ENCODE results near the gene RTL10.
A peak's percentile ranks its signal among the peaks of the same experiment; 100 is the strongest.

Gene RTL10, protein sequence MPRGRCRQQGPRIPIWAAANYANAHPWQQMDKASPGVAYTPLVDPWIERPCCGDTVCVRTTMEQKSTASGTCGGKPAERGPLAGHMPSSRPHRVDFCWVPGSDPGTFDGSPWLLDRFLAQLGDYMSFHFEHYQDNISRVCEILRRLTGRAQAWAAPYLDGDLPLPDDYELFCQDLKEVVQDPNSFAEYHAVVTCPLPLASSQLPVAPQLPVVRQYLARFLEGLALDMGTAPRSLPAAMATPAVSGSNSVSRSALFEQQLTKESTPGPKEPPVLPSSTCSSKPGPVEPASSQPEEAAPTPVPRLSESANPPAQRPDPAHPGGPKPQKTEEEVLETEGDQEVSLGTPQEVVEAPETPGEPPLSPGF

DNA sequence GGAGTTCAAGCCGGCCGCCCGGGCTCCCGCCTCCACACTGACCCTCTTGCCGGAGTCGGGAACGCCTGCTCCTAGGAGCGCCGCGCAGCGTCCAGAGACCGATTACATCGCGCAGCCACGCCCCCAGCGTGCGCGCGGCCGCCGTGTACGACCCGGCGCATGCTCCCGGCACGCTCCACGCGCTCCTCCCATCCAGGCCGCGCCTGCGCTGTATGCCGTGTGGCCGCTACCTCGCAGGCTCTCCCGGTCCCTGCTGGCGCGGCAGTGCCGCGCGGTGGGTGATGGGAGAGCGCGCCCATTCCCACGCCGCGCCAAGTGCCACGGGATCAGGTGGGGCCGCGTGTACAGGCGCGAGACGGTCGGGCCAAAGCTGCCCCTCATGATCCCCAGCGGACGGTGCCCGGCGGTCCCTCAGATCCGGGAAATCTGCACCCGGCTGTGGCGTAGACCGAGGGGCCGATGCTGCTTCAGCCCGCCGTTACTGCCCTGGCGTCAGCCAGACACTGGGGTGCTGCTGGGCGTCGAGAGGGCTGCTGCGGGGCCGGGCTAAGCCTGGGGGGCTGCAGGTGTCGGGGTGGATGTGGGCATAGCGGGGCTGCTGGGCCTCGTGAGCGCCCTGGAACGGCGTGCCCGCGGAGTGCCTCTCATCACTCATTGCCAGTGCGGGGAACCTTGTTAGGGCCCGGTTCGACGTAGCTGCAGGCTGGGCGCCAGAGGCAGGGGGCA, at the start of gene RTL10, which contains the start of gene GNB1L:
Gene RTL10, minus strand, starts transcription at position 97 of the 726 bp plus-strand sequence. CDS start 2,613 bp downstream, outside the sequence.
Gene GNB1L, minus strand, starts transcription at position 97 of the 726 bp plus-strand sequence. CDS start 33,519 bp downstream, outside the sequence.
- peak; percentile 90 to 91 for DNase-seq (ENCODE audit: low read depth in 2 of 2)

DNA sequence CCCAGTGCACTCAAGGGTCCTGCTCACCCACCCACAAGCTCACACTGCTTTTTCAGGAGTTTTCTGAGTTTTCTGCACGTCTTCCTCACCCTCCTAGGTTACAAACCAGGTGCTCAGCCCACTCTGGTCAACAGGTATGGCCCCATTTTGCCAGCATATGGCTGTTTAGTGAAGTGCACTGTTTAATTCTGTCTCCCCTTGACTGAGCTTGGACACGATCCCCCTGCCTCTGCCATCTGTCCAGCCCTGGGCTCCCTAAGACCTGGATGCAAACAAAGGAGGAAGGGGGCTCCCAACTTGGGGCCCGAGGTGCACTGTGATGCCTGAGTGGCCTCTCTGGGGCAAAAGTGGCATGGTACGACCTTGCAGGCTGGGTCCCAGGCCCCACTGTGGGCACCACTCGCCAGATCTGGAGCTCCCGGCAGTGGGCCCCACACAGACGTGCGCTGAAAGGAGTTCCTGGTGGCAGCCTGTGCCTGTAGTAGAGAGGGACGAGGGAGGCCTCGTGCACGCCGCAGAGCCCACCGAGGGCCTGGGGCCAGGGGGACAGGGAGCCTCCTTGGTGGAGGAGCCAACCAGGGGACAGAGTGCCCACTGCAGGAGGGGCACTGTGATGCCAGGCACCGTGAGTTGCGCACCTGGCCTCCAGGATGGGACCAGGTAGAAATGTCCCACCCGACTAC, 49.6 kb upstream of the RTL10 start:
- DNase-seq (ENCODE audit: low read depth in 2 of 2) = no peak

DNA sequence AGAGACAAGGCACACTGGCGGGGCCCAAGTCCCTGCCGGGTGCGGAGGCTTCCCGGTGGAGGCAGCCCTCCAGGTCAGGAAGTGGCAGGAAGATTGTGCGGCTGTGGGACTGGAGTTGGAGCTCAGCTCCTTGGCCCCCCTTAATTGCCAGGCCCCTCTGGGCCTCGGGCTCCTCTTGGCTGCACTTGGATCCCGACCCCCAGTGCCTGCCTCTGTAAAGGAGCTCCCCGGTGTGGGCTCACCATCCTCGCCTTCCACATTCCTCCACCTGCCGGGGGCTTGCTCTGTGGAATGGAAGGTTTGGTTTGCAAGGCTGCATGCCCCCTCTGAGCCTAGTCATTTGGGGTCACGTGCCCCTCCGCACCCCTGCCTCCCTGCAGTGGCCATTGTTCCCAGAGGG, 48.8 kb upstream of the RTL10 start:
- DNase-seq (ENCODE audit: low read depth in 2 of 2) = no peak

DNA sequence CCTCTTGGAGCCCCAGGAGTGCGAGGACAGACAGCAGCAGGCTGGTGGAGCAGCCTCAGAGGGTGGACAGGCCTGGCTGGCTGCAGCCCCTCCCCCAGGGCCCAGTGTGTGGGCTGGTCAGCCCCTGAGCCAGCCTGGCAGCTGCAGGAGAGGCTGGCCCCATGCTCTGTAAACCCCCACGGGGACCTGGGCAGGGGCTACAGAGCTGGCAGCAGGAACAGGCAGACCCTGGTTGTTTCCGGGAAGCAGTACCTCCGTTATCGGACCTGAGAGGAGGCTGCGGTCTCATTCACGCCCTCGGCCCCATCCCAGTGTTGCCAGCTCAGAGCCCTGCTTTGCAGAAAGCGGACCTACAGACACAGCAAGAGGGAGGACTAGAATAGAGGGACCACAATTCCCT, 48.4 kb upstream of the RTL10 start:
- no peak for DNase-seq (ENCODE audit: low read depth in 2 of 2)

DNA sequence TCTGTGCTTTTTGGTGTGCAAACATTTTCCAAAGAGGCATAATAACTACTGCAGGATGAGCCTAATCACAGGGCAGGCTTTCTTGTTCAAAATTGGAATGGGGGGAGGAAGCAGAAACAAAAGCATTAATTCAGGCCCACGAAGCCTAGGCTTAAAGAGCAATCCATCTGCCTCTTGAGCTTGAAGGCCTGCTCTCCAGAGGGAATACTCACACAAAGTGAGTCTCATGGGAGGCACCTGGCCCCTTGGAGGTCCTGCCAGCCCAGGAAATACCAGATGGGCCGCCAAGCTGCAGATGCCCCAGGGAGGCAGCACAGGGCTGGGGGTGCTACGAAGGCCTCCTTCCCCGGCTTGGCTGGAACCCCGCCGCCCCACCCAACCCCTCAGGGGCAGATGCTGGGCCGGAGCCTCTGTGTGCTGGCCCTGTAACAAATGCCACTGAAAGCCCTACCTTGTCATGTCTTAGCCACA, 47.6 kb upstream of the RTL10 start:
- DNase-seq (ENCODE audit: low read depth in 2 of 2) = no peak

DNA sequence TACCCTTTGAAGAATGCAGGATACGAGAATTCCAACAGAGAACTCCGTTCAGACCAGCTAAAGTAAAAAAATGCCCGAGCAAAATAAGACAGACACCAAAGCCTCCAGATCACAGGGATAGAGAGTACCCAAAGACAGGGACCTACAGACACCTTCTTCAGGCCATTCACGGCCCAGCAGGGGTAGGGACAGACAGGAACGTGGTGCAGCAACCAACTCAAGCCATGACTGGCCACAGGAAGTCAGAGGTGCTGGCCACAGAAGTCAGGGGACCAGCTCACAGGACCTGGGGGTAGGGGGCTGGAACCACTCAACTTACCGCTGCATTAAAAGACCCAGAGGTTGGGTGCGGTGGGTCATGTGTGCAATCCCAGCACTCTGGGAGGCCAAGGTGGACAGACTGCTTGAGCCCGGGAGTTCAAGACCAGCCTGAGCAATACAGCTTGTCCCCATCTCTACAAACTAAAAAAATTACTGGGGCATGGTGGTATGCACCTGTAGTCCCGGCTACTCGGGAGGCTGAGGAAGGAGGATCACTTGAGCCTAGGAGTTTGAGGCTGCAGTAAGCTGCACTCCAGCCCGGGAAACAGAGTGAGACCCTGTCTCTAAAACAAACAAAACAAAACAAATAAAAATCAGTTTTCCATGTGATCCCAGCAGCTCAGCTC, 47.0 kb upstream of the RTL10 start:
- no peak for DNase-seq (ENCODE audit: low read depth in 2 of 2)

DNA sequence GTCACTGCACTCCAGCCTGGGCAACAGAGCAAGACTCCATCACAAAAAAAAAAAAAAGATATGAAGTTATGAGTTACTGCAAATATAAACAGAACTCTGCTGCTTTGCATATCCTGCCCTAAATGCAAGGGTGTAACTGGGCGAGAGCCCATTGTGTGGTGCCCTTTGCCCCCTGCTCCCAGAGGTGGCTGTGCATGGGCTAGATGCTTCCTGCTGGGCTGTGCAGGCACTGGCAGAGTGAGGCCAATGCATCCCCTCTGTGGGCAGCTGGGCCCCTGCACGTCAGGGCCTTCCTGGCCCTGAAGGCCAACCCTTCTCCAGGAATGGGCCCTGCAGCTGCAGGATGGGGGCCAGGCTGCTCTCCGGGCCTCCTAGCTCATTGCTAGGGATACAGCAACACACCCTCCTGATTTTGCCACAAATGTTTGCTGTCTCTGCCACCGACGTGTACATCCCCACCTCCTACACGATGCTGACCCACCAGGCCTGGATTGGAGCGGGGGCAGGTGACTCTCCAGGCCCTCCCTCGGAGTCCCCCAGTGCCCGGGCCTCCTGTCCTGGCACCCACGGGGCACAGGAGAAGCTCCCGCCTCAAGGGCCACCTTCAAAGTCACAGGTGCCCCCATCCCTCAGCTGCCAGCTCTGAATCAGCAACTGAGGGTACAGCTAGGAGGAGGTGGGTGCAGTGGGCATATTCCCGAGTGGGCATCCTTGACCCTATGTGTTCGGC, 46.2 kb upstream of the RTL10 start:
- DNase-seq (ENCODE audit: low read depth in 2 of 2) = no peak

DNA sequence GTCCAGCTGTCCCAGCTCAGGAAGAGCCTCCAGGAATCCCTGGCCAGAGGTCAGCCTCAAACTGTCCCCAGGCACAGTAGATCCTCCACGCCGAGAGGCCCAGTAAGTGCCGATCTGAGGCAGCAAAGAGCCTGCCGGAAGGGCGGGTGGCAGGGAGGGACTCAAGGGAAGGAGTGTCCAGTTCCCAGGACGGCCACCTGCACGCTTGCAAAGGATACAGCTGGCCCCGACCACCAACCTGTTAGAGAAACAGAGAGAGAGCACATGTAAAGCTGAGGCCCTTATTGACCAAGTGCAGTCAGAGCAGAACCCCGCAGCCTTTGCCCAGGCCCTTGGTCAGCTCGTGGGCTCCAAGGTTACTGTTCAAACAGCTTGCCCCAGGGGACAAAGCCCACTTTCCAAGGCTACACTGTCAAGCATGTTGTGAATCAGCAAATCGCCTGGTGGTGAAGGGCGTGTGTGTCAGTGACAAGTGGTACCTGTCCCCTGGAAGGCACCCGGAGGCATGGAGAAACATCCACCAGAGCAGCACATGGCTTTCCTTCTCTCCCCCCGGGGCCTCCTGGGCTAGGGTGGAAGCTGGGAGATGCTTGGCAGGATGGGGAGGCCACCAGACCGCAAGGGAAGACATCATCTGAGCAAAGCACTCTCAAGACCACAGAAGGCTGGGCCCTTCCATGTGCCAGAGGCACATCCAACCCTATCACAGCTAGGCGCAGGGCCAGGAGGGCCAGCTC, 44.3 kb upstream of the RTL10 start:
- DNase-seq (ENCODE audit: low read depth in 2 of 2) = no peak

DNA sequence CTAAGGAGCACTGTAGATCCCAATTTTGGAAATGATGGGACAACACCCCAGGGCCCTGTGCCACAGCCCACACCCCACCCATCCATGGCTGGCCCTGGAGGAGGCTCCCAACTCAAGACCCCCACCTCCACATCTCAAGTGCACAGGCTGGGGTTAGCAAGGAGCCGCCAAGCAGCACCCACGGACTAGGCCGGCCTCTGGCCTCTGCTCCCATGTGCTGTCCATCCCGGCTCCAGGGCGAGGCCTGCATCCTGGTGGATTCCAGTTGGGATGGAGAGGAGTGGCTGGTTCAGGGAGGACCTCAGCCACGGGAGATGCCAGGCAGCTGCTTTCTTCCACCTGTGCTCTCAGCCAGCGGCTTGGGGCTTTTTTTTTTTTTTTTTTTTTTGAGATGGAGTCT, 43.5 kb upstream of the RTL10 start:
- DNase-seq (ENCODE audit: low read depth in 2 of 2) = no peak

DNA sequence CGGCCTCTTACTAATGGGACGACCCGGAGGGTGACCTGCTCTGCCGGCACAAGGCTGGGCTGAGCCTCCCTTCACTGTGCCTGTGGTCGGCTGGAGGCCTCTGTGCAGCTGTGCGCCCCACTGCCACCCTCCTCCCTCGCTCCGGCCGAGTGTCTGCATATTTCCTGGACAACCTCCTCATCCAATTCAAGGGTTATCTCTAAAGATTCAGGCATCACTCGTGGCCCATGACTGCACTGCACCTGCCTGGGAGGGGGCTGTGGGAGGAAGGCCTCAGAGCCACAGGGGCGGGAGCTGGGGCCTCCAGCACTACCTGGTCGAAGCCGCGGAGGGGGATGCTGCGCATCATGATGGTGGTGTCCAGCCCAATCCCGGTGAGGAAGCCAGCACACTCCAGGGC, 43.1 kb upstream of the RTL10 start:
- DNase-seq (ENCODE audit: low read depth in 2 of 2) = no peak

DNA sequence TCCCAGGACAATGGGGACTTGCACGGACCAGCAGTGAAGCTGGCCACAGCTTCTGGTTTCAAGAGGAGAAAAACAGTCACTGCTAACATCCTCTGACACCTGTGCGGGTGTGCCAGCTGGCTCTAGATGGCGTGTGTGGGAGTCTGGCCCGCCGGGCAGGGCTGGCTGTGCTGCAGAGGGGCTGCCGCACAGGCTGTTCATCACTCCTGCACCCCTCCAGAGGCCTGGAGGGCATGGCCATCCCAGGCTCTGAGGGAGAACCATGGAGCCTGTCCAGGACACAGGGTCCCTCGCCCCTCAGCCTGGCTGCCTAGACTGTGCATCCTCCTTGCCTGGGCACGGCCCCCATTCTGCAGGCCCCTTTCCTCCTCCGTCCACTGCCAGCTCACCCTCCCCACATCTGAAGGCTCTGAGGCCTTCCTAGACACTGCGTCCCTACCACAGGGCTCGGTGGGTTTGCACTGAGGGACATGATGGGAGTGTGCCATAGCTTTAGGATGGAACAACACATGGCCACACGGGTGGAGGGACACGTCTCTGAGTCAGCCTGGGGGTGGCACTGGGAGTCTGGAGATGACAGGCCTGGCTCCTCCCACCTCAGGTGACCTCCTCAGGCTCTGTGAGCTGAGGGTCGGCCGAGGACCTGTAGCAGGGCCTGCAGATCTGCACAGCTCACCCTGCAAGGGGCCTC, 42.1 kb upstream of the RTL10 start:
- DNase-seq (ENCODE audit: low read depth in 2 of 2) = no peak

DNA sequence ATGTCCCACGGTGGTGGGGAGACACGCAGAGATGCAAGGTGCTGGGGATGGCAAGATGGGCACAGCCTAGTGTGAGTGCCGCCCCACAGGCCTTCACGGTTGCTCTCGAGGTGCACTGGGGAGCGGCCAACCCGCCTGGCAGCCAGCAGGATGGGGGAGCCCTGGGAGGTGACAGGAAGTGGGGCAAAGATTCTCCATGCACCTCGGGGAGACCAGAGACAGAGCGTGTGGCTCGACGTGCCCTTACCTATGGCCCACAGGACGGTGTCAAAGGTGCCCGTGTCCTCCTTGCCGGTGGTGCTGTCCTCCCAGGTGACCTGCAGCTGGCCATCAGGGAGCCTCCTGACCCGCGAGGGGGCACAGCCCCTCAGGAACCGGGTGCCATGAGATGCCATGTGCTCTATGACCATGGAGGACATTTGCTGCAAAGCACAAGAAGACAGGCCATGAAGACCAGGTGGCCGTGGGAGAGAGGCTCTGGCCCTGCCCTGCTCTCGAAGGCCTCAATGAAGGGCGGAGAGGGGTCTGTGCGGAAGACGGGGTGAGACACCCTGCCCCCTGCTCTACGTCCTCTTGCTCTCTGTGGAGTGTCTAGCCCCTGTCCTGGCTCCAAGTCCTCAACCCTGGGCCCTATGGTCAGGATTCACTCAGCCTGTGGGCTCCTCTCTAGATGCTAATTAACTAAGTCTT, 40.6 kb upstream of the RTL10 start:
- DNase-seq (ENCODE audit: low read depth in 2 of 2) = no peak

DNA sequence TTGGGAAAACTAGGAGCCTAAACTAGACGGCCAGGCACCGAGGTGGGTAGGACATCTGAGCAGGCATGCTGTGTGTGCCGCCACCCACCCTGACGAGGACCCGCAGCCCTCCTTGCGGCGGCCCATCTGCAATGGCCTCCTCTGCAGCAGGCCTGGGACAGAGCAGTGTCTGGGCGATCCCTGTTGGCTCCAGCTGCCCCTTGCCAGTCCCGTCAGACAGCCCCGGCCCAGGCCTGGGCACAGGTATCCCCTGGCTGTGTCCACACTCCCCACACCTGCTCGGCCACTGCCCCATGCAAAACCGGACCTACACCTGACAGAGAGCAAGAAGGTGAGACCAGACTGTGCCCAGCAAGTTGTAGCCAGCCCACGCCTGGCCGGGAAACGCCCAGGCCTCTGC, 38.7 kb upstream of the RTL10 start:
- DNase-seq (ENCODE audit: low read depth in 2 of 2) = no peak

DNA sequence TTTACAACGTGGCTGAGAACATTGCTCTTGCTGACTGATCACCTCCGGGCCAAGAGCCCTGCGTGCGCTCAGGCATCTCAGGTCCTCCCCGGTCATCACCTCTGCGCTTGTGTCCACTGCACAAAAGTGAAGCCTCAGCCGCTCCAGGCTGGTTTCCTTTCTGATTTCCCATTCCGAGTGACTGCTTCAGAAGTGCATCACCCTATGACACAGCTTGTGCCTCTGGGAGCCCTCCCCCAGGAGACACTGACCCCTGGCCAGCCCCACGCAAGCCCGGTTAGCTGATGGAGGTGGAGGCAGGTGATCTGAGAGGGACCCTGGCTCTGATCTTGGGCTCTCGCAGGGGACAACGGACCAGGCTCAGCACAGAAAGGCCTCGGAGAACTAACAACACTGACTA, 38.3 kb upstream of the RTL10 start:
- DNase-seq (ENCODE audit: low read depth in 2 of 2) = no peak

DNA sequence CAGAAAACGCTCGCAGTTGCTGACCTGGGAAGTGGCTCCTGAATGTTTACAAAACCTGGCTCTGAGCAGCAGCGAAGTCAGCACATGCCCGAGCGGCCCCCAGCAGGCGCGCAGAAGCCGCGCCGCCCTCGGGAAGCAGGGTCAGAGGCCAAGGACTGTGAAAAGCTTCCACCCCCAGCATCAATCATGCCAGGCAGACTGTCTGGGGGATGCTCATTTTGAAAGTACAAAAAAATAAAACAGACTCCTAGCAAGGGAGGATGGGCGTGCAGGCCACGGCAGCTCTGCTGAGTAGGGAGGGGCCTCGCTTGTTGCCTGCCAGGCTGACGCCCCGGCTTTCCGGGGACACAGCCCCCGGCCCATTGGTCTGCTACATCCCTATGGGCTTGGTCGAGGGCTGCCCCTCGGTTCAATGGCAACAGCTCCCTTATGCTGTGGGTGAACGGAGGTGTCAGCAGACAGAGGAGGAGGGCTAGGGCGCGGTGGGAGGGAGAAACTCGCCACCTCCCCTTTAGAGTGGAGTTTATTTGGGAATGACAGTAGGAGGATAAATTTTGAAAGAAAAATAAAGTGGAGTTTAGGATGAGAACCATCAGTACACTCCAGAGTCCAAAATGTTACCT, 37.7 kb upstream of the RTL10 start:
- DNase-seq (ENCODE audit: low read depth in 2 of 2) = peak in 1 of 2 donors; percentile 17

DNA sequence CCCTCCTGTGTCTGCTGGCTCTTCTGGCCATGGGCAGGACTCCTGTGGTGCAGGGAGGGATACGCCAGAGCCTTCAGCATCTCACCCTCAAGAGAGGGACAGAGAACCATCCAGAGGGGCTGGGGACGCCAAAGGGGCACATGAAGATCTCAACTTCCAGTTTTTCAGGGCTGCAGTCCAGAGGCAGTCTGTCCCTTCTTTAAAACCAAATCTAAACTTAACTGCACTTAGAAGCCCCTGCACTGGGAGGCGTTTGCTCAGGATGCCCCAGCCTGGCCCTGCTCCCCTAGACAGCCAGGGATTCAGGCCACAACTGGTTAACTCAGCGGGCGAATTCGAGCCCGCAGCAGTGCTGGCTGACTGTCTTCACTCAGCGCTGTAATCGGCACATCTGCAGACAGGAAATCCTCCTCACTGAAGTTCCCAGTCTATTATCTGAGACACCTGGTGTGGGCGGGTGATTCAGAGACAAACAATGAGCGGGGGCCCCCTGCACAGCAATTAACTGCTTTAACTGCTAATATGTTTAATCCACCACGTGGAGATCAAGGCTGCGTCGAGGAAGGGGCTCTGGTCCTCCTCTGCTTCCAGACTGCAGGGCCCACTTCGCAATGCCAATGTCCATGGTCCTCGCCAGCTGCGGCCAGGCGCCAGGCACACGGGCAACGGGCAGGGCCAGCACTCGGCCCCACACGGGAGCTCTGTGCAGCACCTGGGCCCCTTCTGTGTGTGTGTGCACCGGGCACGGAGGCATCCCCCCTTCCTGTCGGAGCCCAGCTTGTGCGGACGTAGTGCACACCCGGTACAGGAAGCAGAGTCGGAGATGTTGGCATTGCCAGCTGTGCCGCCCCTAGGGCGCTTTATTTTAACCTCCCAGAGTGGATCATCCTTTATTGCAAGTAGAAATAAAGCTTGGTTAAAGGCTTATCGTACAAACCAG, 36.9 kb upstream of the RTL10 start:
- peak; percentile 61 to 81 for DNase-seq (ENCODE audit: low read depth in 2 of 2)

DNA sequence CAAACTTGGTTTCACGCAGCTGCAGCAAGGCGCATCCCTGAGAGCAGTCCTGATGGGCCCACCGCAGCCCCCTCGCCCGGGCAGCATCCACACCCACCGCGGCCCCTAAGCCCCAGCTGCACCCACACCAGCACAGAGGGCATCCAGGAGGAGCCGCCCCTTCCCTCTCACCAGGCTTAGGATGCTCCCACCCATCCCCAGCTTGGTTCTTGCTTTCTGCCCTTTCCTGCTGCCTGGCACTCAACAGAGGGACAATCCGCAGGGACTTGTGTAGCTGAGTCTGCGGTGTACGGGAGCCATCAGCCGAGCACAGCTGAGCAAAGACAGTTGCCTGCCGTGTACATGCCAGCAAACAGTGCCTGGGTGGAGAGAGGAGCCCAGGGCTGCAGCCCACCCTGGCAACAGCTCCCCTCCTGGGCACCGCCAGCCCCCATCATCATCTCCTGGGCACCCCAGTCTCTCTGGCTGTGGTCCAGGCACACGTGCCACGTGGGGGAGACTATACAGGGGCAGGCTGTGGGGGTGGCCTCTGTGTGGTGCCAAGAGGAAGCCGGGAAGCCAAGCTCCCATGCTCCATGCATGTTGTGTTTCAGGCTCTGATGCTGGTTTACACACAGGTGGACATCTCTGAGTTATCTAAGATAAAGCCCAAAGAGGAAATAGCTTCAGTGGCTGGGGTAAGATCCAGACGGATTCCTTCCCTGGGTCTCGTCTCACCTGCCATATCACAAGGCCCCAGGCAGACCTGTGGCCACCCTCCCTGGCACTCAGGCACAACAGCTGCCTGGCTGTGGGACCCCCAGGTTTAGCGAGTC, 36.0 kb upstream of the RTL10 start:
- no peak for DNase-seq (ENCODE audit: low read depth in 2 of 2)

Measured in stimulated activated CD8-positive, alpha-beta memory T cell treated with anti-CD3 and anti-CD28 coated beads, Interleukin-15, amount 100 ng/mL, for 4 hours (primary cell).